Occipital lobe (tissue), 2 donors: ENCODE data around the gene TTLL4. TPM values are rescaled to one million over a fixed set of nuclear protein-coding genes. Genes with fewer than 3 reads are reported as not detected.

ENCODE experiments used
- DNase-seq: peaks from one replicate; lab custom pipeline; 2025; lab: John Stamatoyannopoulos, UW
- total RNA-seq: library from RNA; depleted of rRNA; stranded (reverse); fragments of >200 nt; gene quantifications from one replicate; pipeline ENCODE4 v1.2.3, GENCODE V29; 2014

The TTLL4 gene
- total RNA-seq, result 6.7 TPM

GRCh38 chr2:218710687-218711549 is at the start of gene TTLL4:
TSS of gene TTLL4 (plus strand) at chr2:218710835. CDS start at chr2:218737677, 26,842 bp downstream.
- peak; percentile 97 for DNase-seq

DNA sequence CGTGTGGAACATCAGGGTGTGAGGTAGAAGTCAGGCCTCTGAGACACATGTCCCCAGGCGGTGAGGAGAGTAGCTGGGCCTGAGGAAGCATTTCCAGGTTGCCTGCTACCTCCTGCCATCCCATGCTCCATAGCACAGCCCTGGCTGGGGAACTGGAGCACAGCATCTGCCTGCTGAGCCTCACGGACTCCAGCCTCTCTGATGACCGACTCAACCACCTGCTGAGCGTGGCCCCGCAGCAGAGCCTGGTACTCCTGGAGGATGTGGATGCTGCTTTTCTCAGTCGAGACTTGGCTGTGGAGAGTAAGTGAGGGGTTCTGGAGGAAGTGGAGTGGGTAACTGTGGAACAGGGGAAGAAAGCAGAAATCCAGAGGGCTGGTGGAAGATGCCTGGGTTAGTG is 48.3 kb upstream of the TTLL4 start:
- DNase-seq, result no peak

DNA sequence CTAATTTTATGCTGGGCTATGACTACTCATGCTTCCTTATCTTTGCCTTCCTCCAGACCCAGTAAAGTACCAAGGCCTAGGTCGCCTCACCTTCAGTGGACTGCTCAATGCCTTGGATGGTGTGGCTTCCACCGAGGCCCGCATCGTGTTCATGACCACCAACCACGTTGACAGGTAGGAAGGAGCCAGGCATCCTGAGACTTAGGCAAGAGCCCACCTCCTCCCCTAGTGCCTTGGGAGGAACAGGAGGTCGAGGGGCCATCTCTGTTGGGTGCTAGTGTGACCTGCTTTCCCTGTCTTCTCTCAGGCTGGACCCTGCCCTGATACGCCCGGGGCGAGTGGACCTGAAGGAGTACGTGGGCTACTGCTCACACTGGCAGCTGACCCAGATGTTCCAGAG is 47.8 kb upstream of the TTLL4 start:
- DNase-seq, result no peak

GRCh38 chr2:218663901-218664300 is 46.7 kb upstream of the TTLL4 start:
- DNase-seq, result no peak

GRCh38 chr2:218664653-218665052 is 46.0 kb upstream of the TTLL4 start:
- DNase-seq, result no peak

DNA sequence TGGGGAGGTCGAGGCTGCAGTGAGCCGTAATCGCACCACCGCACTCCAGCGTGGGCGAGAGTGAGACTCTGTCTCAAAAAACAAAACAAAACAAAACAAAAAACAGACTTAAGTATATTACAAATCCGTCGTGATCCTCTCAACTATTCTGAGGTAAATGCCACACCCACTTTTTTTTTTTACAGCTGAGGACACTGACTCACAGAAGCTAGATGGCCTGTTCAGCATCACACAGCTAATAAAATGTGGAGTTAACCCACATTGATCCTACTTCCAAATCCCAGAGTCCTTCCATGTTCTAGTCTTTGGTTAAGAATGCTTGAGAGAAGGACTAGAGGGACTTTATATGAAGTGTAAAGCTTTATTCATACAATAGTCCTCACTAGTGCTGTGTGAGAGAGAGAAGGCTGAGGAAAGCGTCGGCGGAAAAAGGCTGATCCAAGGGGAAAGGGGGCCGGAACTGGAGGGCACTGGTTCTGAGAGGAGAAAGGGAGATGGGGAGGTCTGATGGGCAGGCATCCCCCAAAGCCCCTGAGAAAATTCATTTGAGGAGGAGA is 39.5 kb upstream of the TTLL4 start:
- no peak for DNase-seq

DNA sequence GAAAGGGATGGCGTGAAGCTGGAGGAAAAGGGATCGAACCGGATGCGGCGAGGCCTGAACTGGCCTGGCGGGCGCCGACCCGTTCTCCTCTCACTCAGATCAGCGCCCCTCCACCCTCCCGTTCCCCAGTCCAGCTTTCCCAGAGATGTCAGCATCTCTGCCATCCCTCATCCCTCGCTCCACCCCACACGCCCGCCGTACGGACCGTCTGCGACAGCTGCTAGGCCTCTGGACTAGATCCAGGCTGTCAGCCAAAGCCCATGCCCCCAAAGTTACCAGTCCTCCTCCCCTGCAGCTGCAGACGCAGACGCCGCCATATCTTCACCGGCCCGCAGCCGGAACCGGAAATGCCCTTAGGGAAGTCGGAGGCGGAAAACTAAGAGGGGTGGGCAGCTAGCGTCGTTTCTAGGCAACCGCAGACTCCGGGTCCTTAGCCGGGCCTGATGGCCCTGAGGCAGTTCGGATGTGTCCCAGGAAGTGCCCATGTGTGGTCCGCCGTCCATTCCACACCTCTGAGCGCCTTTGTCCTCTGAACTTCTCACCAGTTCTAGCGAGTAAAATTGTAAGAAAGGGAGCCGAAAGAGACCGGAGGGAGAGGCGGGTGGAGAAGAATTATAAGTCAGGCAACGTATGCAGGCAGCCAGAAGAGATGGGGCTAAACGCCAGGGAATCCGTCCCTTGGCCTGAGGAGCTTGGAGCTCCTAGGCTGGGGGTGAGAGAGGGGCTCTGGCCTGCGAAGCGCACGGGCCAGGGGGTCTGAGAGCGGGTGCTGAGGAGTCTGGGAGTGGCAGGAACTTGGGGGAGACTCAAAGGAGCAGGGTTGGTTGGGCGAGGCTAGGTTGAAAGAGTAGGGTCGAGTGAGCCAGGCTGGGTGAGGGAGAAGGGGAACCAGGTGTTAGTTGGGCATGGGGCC is 38.7 kb upstream of the TTLL4 start, which contains the start of the genes RNF25 and STK36:
Gene RNF25 (minus strand): TSS at position 349 of the 913 bp plus-strand sequence. CDS start 32 bp downstream, at position 317.
Gene STK36 (plus strand): TSS at position 433 of the 913 bp plus-strand sequence. CDS start 744 bp downstream, outside the sequence.
- peak; percentile 89 for DNase-seq

- no peak for DNase-seq
These were observed 31.5 kb upstream of the TTLL4 start for GRCh38 chr2:218679119-218679518.

- DNase-seq, result no peak
These were observed 30.6 kb upstream of the TTLL4 start for GRCh38 chr2:218680061-218680460.

- DNase-seq, result peak; percentile 24
These were observed 23.1 kb upstream of the TTLL4 start for GRCh38 chr2:218687400-218688060.

DNA sequence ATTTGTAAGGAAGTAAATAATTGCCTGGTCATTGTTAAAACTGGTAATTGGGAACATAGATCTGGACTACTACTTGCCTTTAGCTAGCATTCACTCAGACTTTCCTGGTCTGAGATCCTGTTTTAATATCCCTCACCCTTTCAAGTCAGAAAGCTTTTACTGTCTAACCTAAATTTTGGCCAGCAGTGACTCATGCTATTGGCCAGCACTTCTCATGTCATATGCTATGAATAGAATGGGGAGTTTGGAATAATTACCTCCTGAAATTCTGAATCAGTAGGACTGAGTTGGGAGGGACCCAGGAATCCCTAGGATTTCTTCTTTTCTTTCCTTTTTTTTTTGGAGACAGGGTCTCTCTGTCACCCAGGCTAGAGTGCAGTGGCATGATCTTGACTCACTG is 19.4 kb upstream of the TTLL4 start:
- no peak for DNase-seq

- DNase-seq, result no peak
These were observed 16.1 kb upstream of the TTLL4 start for GRCh38 chr2:218694405-218695145.

GRCh38 chr2:218698885-218699284 is 11.8 kb upstream of the TTLL4 start:
- DNase-seq, result no peak

DNA sequence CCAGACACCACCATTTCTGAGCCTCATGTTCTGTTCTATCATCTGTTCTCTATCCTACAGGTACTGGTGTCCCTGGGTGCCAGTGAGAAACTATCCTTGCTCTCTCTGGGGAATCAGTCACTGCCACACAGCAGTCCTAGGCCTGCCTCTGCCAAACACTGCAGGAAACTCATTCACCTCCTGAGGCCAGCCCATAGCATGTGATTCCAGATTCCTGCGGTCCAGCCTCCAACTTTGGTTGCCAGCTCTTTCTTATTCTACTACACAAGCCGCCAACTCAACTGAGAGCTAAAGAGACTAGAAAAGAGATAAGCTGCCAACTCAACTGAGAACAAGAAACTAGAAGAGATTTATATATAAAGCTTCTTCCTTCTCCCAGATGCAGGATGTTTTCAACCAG is 8.8 kb upstream of the TTLL4 start:
- DNase-seq, result no peak

DNA sequence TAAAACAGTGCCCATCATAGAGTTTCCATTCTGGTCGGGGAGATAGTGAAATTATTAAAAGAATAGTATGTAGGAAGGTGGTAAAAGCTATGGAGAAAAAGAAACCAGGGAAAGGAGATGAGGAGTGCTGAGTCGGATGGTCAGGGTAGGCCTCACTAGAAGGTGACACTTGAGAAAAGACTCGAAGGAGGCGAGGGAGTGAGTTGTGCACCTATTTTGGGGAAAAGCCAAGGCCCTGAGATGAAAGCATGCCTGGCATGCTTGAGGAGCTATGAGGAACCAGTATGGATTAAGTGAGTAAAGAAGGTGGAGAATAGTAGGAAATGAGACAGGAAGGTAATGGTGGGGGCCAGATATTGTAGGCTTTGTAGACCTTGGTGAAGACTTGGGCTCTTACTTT is 7.3 kb upstream of the TTLL4 start:
- DNase-seq, result no peak

- no peak for DNase-seq
These were observed 2.5 kb upstream of the TTLL4 start for GRCh38 chr2:218708086-218708485.

DNA sequence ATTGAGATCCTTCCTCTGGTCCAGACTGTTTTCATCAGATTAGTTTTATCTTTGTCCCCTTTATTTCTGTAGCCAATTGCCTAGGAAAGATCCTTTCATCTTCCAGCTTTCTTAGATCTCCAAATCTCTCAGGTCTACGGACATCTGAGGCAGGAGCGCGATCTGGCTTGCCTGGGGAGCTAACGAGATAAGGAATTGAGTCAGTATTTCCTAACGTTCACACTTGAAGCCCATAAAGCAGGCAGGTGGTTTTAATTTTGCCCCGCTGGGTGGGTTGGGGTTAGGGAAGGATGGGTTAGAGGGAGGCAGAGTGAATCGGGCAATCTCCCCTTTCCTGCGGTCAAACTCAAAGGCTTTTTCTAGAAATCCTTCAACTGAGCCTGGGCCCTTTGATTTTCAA is 727 bp upstream of the TTLL4 start:
- no peak for DNase-seq

GRCh38 chr2:218710334-218710686 is 325 bp upstream of the TTLL4 start:
- no peak for DNase-seq

- no peak for DNase-seq
These were observed 905 bp downstream of the TTLL4 start for GRCh38 chr2:218711550-218711929.

- DNase-seq, result no peak
These were observed 3.3 kb downstream of the TTLL4 start for GRCh38 chr2:218713922-218714321.

DNA sequence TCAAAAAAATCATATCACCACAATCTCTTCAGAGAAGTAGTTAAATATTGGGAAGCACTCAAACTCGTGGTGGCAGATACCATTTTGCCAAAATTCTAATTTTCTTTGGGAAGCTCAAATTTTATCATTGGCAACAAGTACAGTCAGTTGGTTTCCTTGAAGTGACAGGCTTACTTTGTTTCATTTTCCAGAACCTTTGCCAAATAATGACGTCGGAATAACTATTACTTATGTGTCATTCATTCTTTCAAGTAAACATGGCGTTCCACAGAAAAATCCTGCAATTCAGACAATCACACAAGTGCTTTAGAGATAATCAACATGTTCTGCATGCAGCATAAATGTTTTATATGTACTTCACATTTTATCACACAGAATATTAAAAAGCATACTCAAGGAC is 5.4 kb downstream of the TTLL4 start:
- DNase-seq, result no peak
